HT-29 (cell line): ENCODE results near the gene BSN. TPM values are rescaled to one million over a fixed set of nuclear protein-coding genes. Genes with fewer than 3 reads are reported as not detected.

ENCODE experiments used
- DNase-seq: peaks from one replicate; pipeline ENCODE4 v3.0.0-alpha.2; 2015; ENCODE audit warnings: low spot score
- small RNA-seq: library from RNA; depleted of rRNA; stranded (forward); fragments of <200 nt; gene quantifications from one replicate; pipeline ENCODE3, GENCODE V24; 2014
- total RNA-seq: library from RNA; depleted of rRNA; stranded (reverse); fragments of >200 nt; shearing (Covaris generic); gene quantifications from 2 replicates; pipeline ENCODE4 v1.2.3, GENCODE V29; 2014; rRNA removed

The BSN gene
- total RNA-seq, 1 experiment from 2014 or later, result not detected

- DNase-seq, result no peak
Observed at GRCh38 chr3:49715611-49716121, 161.4 kb downstream of the BSN start.

- DNase-seq, result no peak
Observed at GRCh38 chr3:49716169-49716568, 161.9 kb downstream of the BSN start.

GRCh38 chr3:49716691-49717210, 162.5 kb downstream of the BSN start:
- no peak for DNase-seq

- DNase-seq, result no peak
Observed at GRCh38 chr3:49717211-49717958, 163.1 kb downstream of the BSN start.

- no peak for DNase-seq
Observed at GRCh38 chr3:49717959-49718857, 163.9 kb downstream of the BSN start.

GRCh38 chr3:49718858-49719213, 164.6 kb downstream of the BSN start:
- no peak for DNase-seq

- DNase-seq, result peak; percentile 84
Observed at GRCh38 chr3:49719214-49719884, 165.1 kb downstream of the BSN start, which contains the start of gene AMIGO3. Gene AMIGO3, minus strand, starts transcription at chr3:49719684. Its CDS starts 219 bp downstream, at chr3:49719465.

Small RNAs within 50 kb of the gene (small RNA-seq; reads per million reads assigned to genes)
- gene AMIGO3, result not detected

Other genes starting within 250 kb of the BSN start
- 8.0 and 14.7 TPM in 2 replicates for gene USP4, start 214.4 kb upstream of the BSN start, total RNA-seq
- 500 and 516 TPM in 2 replicates for gene GPX1, start 196.1 kb upstream of the BSN start, total RNA-seq
- 199 and 229 TPM in 2 replicates for gene RHOA, start 142.5 kb upstream of the BSN start, total RNA-seq
- gene TCTA, start 142.1 kb upstream of the BSN start, total RNA-seq, result 26.6 TPM in 2 replicates
- 0.97 and 3.9 TPM in 2 replicates for gene AMT, start 132.0 kb upstream of the BSN start, total RNA-seq
- 2.5 and 8.2 TPM in 2 replicates for gene NICN1, start 125.2 kb upstream of the BSN start, total RNA-seq
- 64.2 and 72.9 TPM in 2 replicates for gene DAG1, start 84.2 kb upstream of the BSN start, total RNA-seq
- gene APEH, start 119.9 kb downstream of the BSN start, total RNA-seq, result 246 and 254 TPM in 2 replicates
- 2.2 and 3.3 TPM in 2 replicates for gene MST1, start 135.0 kb downstream of the BSN start, total RNA-seq
- 22.4 and 24.3 TPM in 2 replicates for gene RNF123, start 135.1 kb downstream of the BSN start, total RNA-seq
- 2.0 and 2.7 TPM in 2 replicates for gene AMIGO3, start 165.2 kb downstream of the BSN start, total RNA-seq
- 40.0 and 45.1 TPM in 2 replicates for gene GMPPB, start 169.5 kb downstream of the BSN start, total RNA-seq
- gene IP6K1, start 232.1 kb downstream of the BSN start, total RNA-seq, result 24.3 and 38.3 TPM in 2 replicates
- 0.15 and 0.34 TPM in 2 replicates for gene CDHR4, start 245.4 kb downstream of the BSN start, total RNA-seq
- gene INKA1, start 248.8 kb downstream of the BSN start, total RNA-seq, result 0.15 TPM in 1 of 2 replicates, not detected in the other